ENCODE data around the gene ERICH4. TPM values are rescaled to one million over a fixed set of nuclear protein-coding genes. Genes with fewer than 3 reads are reported as not detected.

The ERICH4 gene
- total RNA-seq, 1 experiment from 2014 or later = not detected

- BruUV-seq (replicated peaks) = no TSS peak
- intact Hi-C loops (cut with micrococcal nuclease) = no loop called here
- Mint-ChIP-seq H3K9me3 (ENCODE audit: unreplicated experiment) (no peaks in the 10 kb centered on the region), H3K4me1 (ENCODE audit: insufficient read depth, unreplicated experiment) (peaks cover 7% of the 10 kb centered on the region), H3K36me3 (ENCODE audit: insufficient read depth, unreplicated experiment) (no peaks in the 10 kb centered on the region), H3K27ac (ENCODE audit: low read depth, unreplicated experiment) (no peak overlapping the region), H3K27me3 (ENCODE audit: insufficient read depth, unreplicated experiment) (peaks cover 85% of the 10 kb centered on the region), H3K4me3 (ENCODE audit: unreplicated experiment) (no peak overlapping the region)
- TF ChIP-seq CTCF (IDR thresholded peaks at IDR 0.05; ENCODE audit: unreplicated experiment) = no peak
- ChIA-PET POLR2A (interaction anchor here (0.5 kb wide), 1 partner anchor 20 kb away, joined by 3 read pairs; no protein-coding TSS in a partner anchor), CTCF (no interaction called here)
- DNase-seq (ENCODE audit: unreplicated experiment) = no peak
These were observed 35.2 kb downstream of the ERICH4 start for GRCh38 chr19:41478171-41478570.

- intact Hi-C loops (cut with micrococcal nuclease) = no loop called here
- peaks cover 85% of the 10 kb centered on the region for H3K27me3 Mint-ChIP-seq (ENCODE audit: insufficient read depth, unreplicated experiment)
- no peak overlapping the region for H3K27ac Mint-ChIP-seq (ENCODE audit: low read depth, unreplicated experiment)
- no peaks in the 10 kb centered on the region for H3K36me3 Mint-ChIP-seq (ENCODE audit: insufficient read depth, unreplicated experiment)
- no peak for TF ChIP-seq CTCF (IDR thresholded peaks at IDR 0.05; ENCODE audit: unreplicated experiment)
- H3K4me3 Mint-ChIP-seq (ENCODE audit: unreplicated experiment) = no peak overlapping the region
- no peak for DNase-seq (ENCODE audit: unreplicated experiment)
- no TSS peak for BruUV-seq (replicated peaks)
- H3K4me1 Mint-ChIP-seq (ENCODE audit: insufficient read depth, unreplicated experiment) = peaks cover 7% of the 10 kb centered on the region
- POLR2A ChIA-PET = no interaction called here
- no peaks in the 10 kb centered on the region for H3K9me3 Mint-ChIP-seq (ENCODE audit: unreplicated experiment)
- CTCF ChIA-PET = interaction anchor here (0.7 to 2.1 kb wide), 2 partner anchors 30 to 113 kb away, joined by 4 to 5 read pairs; no protein-coding TSS in a partner anchor
These were observed 36.2 kb downstream of the ERICH4 start for GRCh38 chr19:41478875-41479756.

- Mint-ChIP-seq H3K27me3 (ENCODE audit: insufficient read depth, unreplicated experiment) (peaks cover 85% of the 10 kb centered on the region), H3K4me3 (ENCODE audit: unreplicated experiment) (no peak overlapping the region), H3K36me3 (ENCODE audit: insufficient read depth, unreplicated experiment) (no peaks in the 10 kb centered on the region), H3K9me3 (ENCODE audit: unreplicated experiment) (no peaks in the 10 kb centered on the region), H3K27ac (ENCODE audit: low read depth, unreplicated experiment) (no peak overlapping the region), H3K4me1 (ENCODE audit: insufficient read depth, unreplicated experiment) (peaks cover 7% of the 10 kb centered on the region)
- no peak for TF ChIP-seq CTCF (IDR thresholded peaks at IDR 0.05; ENCODE audit: unreplicated experiment)
- DNase-seq (ENCODE audit: unreplicated experiment) = peak; percentile 38
- intact Hi-C loops (cut with micrococcal nuclease) = no loop called here
- CTCF ChIA-PET = interaction anchor here (0.7 to 2.1 kb wide), 4 partner anchors 30 to 114 kb away, joined by 3 to 5 read pairs (median 4); no protein-coding TSS in a partner anchor
- POLR2A ChIA-PET = no interaction called here
- BruUV-seq (replicated peaks) = no TSS peak
These were observed 36.8 kb downstream of the ERICH4 start for GRCh38 chr19:41479757-41480191.

- intact Hi-C loops (cut with micrococcal nuclease) = no loop called here
- DNase-seq (ENCODE audit: unreplicated experiment) = no peak
- Mint-ChIP-seq H3K27ac (ENCODE audit: low read depth, unreplicated experiment) (no peak overlapping the region), H3K9me3 (ENCODE audit: unreplicated experiment) (no peaks in the 10 kb centered on the region), H3K36me3 (ENCODE audit: insufficient read depth, unreplicated experiment) (no peaks in the 10 kb centered on the region), H3K27me3 (ENCODE audit: insufficient read depth, unreplicated experiment) (peaks cover 85% of the 10 kb centered on the region), H3K4me3 (ENCODE audit: unreplicated experiment) (no peak overlapping the region), H3K4me1 (ENCODE audit: insufficient read depth, unreplicated experiment) (peaks cover 7% of the 10 kb centered on the region)
- ChIA-PET POLR2A (no interaction called here), CTCF (interaction anchor here (0.9 to 2.1 kb wide), 3 partner anchors 30 to 90 kb away, joined by 3 to 5 read pairs (median 3); no protein-coding TSS in a partner anchor)
- no peak for TF ChIP-seq CTCF (IDR thresholded peaks at IDR 0.05; ENCODE audit: unreplicated experiment)
- BruUV-seq (replicated peaks) = no TSS peak
These were observed 37.4 kb downstream of the ERICH4 start for GRCh38 chr19:41480336-41480735.
